Stimulated activated naive CD4-positive, alpha-beta T cell treated with Interleukin-2 at 50 U/mL for 16 hours (primary cell): Measurements from ENCODE around the gene PGC.

Source experiments
- DNase-seq: peaks from one replicate; lab custom pipeline; 2025; lab: John Stamatoyannopoulos, UW

The PGC gene

GRCh38 chr6:41697861-41698781, 49.1 kb downstream of the PGC start:
- DNase-seq, result no peak

GRCh38 chr6:41696788-41697187, 50.4 kb downstream of the PGC start:
- DNase-seq, result no peak

GRCh38 chr6:41695825-41696224, 51.4 kb downstream of the PGC start:
- DNase-seq, result no peak

- DNase-seq, result no peak
Observed at GRCh38 chr6:41694815-41695526, 52.2 kb downstream of the PGC start.

- no peak for DNase-seq
Observed at GRCh38 chr6:41693281-41694240, 53.6 kb downstream of the PGC start.

GRCh38 chr6:41692730-41693129, 54.5 kb downstream of the PGC start:
- DNase-seq, result no peak

- no peak for DNase-seq
Observed at GRCh38 chr6:41692080-41692675, 55.0 kb downstream of the PGC start.

GRCh38 chr6:41691426-41692079, 55.6 kb downstream of the PGC start:
- DNase-seq, result no peak

- DNase-seq, result no peak
Observed at GRCh38 chr6:41690541-41691330, 56.5 kb downstream of the PGC start.

GRCh38 chr6:41689171-41690008, 57.8 kb downstream of the PGC start:
- DNase-seq, result no peak

- DNase-seq, result no peak
Observed at GRCh38 chr6:41688256-41688965, 58.8 kb downstream of the PGC start.

- DNase-seq, result no peak
Observed at GRCh38 chr6:41687501-41688175, 59.6 kb downstream of the PGC start.
